ENCODE results near the gene MARCHF9. TPM values are rescaled to one million over a fixed set of nuclear protein-coding genes. Genes with fewer than 3 reads are reported as not detected.

Gene MARCHF9
- total RNA-seq, 4 donors from 2014 or later, result 4.2 to 19.8 (median 10.4) TPM

DNA sequence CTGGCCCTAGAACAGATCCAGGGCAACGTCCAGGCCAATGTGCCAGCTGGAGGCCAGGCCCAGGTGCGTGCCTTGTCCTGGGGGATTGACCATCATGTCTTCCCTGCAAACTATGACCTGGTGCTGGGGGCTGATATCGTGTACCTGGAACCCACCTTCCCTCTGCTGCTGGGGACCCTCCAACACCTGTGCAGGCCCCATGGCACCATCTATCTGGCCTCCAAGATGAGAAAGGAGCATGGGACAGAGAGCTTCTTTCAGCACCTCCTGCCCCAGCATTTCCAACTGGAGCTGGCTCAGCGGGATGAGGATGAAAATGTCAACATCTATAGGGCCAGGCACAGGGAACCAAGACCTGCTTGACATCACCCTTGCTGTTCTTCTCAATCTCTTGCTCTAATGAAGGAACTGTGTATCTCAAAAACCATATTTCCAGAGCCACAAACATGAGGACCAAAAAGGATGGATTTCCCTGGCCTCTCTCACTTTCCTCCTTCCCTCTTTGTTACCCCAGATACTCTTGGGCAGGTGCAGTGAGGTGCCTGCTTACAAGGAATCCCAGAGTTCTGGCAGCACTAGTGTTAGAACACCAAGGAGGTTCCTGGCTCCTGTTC is 25.5 kb downstream of the MARCHF9 start:
- H3K27me3 ChIP-seq, result no peaks in the 10 kb centered on the region
- H3K4me3 ChIP-seq, result no peak overlapping the region
- peaks cover 0 to 53% (median 0%) of the 10 kb centered on the region in 3 donors for H3K36me3 ChIP-seq
- no peak for TF ChIP-seq POLR2A (IDR thresholded peaks at IDR 0.05)
- no peak for TF ChIP-seq EP300 (IDR thresholded peaks at IDR 0.05)
- TF ChIP-seq, protein P1, sequence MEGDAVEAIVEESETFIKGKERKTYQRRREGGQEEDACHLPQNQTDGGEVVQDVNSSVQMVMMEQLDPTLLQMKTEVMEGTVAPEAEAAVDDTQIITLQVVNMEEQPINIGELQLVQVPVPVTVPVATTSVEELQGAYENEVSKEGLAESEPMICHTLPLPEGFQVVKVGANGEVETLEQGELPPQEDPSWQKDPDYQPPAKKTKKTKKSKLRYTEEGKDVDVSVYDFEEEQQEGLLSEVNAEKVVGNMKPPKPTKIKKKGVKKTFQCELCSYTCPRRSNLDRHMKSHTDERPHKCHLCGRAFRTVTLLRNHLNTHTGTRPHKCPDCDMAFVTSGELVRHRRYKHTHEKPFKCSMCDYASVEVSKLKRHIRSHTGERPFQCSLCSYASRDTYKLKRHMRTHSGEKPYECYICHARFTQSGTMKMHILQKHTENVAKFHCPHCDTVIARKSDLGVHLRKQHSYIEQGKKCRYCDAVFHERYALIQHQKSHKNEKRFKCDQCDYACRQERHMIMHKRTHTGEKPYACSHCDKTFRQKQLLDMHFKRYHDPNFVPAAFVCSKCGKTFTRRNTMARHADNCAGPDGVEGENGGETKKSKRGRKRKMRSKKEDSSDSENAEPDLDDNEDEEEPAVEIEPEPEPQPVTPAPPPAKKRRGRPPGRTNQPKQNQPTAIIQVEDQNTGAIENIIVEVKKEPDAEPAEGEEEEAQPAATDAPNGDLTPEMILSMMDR (IDR thresholded peaks at IDR 0.05), result no peak
- 76 to 84% methylated on average over 4 of the region's 4 CpGs for WGBS, 2 donors
- no peak overlapping the region for H3K27ac ChIP-seq
- peaks cover 0 to 26% (median 6%) of the 10 kb centered on the region in 4 donors for H3K4me1 ChIP-seq
- H3K9me3 ChIP-seq, result no peaks in the 10 kb centered on the region
- DNase-seq (ENCODE audit: low spot score in 2 of 2), result no peak

DNA sequence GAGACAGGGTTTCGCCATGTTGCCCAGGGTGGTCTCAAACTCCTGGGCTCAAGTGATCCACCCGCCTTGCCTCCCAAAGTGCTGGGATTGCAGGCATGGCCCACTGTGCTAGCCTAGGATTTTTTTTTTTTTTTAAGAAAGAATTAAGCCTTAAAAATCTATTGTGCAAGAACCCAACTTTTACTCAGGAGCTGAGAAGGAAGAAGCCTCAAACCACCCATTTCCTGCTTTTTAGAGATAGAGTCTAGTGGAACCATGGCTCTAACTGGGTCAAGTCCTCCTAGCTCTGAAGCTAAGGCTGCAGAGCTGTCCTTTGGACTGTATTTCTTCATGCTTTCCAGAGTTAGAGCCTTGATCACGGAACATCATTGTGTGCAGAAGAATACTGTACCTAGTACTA is 26.3 kb downstream of the MARCHF9 start:
- Histone ChIP-seq H3K4me3 (no peak overlapping the region), H3K4me1 (peaks cover 0 to 26% (median 6%) of the 10 kb centered on the region in 4 donors), H3K27me3 (no peaks in the 10 kb centered on the region), H3K9me3 (no peaks in the 10 kb centered on the region), H3K36me3 (peaks cover 0 to 54% (median 3%) of the 10 kb centered on the region in 3 donors), H3K27ac (peak overlapping the region in 1 of 4 donors; percentile 4)
- DNase-seq (ENCODE audit: low spot score in 2 of 2), result no peak
- 94% methylated on average over 3 of the region's 3 CpGs for WGBS, 2 donors
- TF ChIP-seq, protein P1 (IDR thresholded peaks at IDR 0.05), result no peak
- no peak for TF ChIP-seq POLR2A (IDR thresholded peaks at IDR 0.05)
- no peak for TF ChIP-seq EP300 (IDR thresholded peaks at IDR 0.05)

GRCh38 chr12:57781801-57782200 is 26.9 kb downstream of the MARCHF9 start:
- Histone ChIP-seq H3K4me3 (no peak overlapping the region), H3K4me1 (peaks cover 0 to 26% (median 6%) of the 10 kb centered on the region in 4 donors), H3K27me3 (no peaks in the 10 kb centered on the region), H3K27ac (peak overlapping the region in 1 of 4 donors; percentile 4), H3K9me3 (no peaks in the 10 kb centered on the region), H3K36me3 (peaks cover 0 to 55% (median 3%) of the 10 kb centered on the region in 3 donors)
- TF ChIP-seq EP300 (IDR thresholded peaks at IDR 0.05) (no peak), POLR2A (IDR thresholded peaks at IDR 0.05) (no peak)
- TF ChIP-seq, protein P1 (IDR thresholded peaks at IDR 0.05), result no peak
- no peak for DNase-seq (ENCODE audit: low spot score in 2 of 2)
- 55 to 70% methylated on average over 2 of the region's 2 CpGs for WGBS, 2 donors

GRCh38 chr12:57782243-57782607 is 27.3 kb downstream of the MARCHF9 start:
- H3K4me1 ChIP-seq, result peaks cover 0 to 26% (median 6%) of the 10 kb centered on the region in 4 donors
- no peaks in the 10 kb centered on the region for H3K27me3 ChIP-seq
- DNase-seq (ENCODE audit: low spot score in 2 of 2), result no peak
- peak overlapping the region in 1 of 4 donors; percentile 81 for H3K27ac ChIP-seq
- TF ChIP-seq, protein P1 (IDR thresholded peaks at IDR 0.05), result no peak
- TF ChIP-seq EP300 (IDR thresholded peaks at IDR 0.05) (no peak), POLR2A (IDR thresholded peaks at IDR 0.05) (no peak)
- H3K4me3 ChIP-seq, result peak overlapping the region; percentile 73 to 96 (median 82)
- WGBS, 2 donors, result 24% methylated on average over 4 of the region's 4 CpGs
- H3K36me3 ChIP-seq, result peaks cover 0 to 55% (median 3%) of the 10 kb centered on the region in 3 donors
- no peaks in the 10 kb centered on the region for H3K9me3 ChIP-seq

GRCh38 chr12:57782608-57783465 is 27.9 kb downstream of the MARCHF9 start, which contains the start of gene TSFM:
Gene TSFM, plus strand, starts transcription at chr12:57782787. Its CDS starts 15 bp downstream, at chr12:57782802.
- H3K27me3 ChIP-seq, result no peaks in the 10 kb centered on the region
- peak within 1 kb of the TSS; percentile 73 to 96 (median 82) for H3K4me3 ChIP-seq
- TF ChIP-seq, protein P1 (IDR thresholded peaks at IDR 0.05), result peak; percentile 85 to 98 (median 94)
- TF ChIP-seq EP300 (IDR thresholded peaks at IDR 0.05), result peak; percentile 80 to 98
- TF ChIP-seq POLR2A (IDR thresholded peaks at IDR 0.05), result peak; percentile 11 to 55
- WGBS, 2 donors, result 1 to 2% methylated on average over 45 of the region's 45 CpGs
- peak; percentile 95 to 99 for DNase-seq (ENCODE audit: low spot score in 2 of 2)
- H3K27ac ChIP-seq, result peak within 1 kb of the TSS; percentile 11 to 81 (median 78)
- H3K9me3 ChIP-seq, result no peaks in the 10 kb centered on the region
- peaks cover 0 to 26% (median 6%) of the 10 kb centered on the region in 4 donors for H3K4me1 ChIP-seq
- H3K36me3 ChIP-seq, result peaks cover 0 to 57% (median 3%) of the 10 kb centered on the region in 3 donors

Measured in tibial nerve (tissue), 4 donors.